Upper lobe of left lung (tissue), 6 donors: ENCODE measurements around the gene DHODH. TPM values are rescaled to one million over a fixed set of nuclear protein-coding genes. Genes with fewer than 3 reads are reported as not detected.
"Not testable (repeated sequence)": the region's sequence is repeated elsewhere in the genome, so short reads cannot be mapped to it uniquely, and the experiment has no call there.

ENCODE experiments used
- ATAC-seq, 2 donors: fragments of 200-7000 bp; cut with Tn5 transposase; one replicate each; pipeline ENCODE4 v1.9.1; 2022; ENCODE audit warnings: mild to moderate bottlenecking in 2 of 2, moderate library complexity in 2 of 2; ENCODE audit not compliant: low FRiP score in 2 of 2
- DNase-seq, 2 donors: peaks; one replicate each; pipeline ENCODE4 v3.0.0-alpha.2; 2019 to 2020
- H3K27ac ChIP-seq, 4 donors: fragments of 200-600 bp; sonication (generic); one replicate each; pipeline ENCODE4 v1.5.1; 2016 to 2019
- H3K27me3 ChIP-seq, 4 donors: fragments of 200-600 bp; sonication (generic); one replicate each; pipeline ENCODE4 v1.5.1; 2017 to 2019
- H3K36me3 ChIP-seq, 4 donors: fragments of 200-600 bp; sonication (generic); one replicate each; pipeline ENCODE4 v1.5.1; 2016 to 2019
- H3K4me1 ChIP-seq, 4 donors: fragments of 200-600 bp; sonication (generic); one replicate each; pipeline ENCODE4 v1.5.1; 2018 to 2019
- H3K4me3 ChIP-seq, 4 donors: fragments of 200-600 bp; sonication (generic); one replicate each; pipeline ENCODE4 v1.5.1; 2017 to 2019; ENCODE audit warnings: mild to moderate bottlenecking in 2 of 4, moderate library complexity in 1 of 4
- H3K9me3 ChIP-seq, 4 donors: fragments of 200-600 bp; sonication (generic); one replicate each; pipeline ENCODE4 v1.5.1; 2018 to 2019
- CTCF ChIP-seq, 6 experiments: fragments of 450-650 bp in 4 of 6; fragments of 200-600 bp in 2 of 6; sonication (generic) in 2 of 6; IDR thresholded peaks; one replicate each; pipeline ENCODE4 v1.5.1; 2016 to 2019; ENCODE audit warnings: antibody characterized with exemption in 6 of 6
- EP300 ChIP-seq, 4 donors: sonication (generic); formaldehyde crosslinking; IDR thresholded peaks; one replicate each; pipeline ENCODE4 v1.5.1; 2017; ENCODE audit warnings: antibody characterized with exemption in 4 of 4, control low read depth in 2 of 4
- POLR2A ChIP-seq, 4 donors: fragments of 450-650 bp; IDR thresholded peaks; one replicate each; pipeline ENCODE4 v1.5.1; 2016 to 2017; ENCODE audit warnings: antibody characterized with exemption in 4 of 4, mild to moderate bottlenecking in 2 of 4
- POLR2AphosphoS5 ChIP-seq, 2 donors: sonication (generic); formaldehyde crosslinking; IDR thresholded peaks; one replicate each; pipeline ENCODE4 v1.5.1; 2017; ENCODE audit warnings: antibody characterized with exemption in 2 of 2
- WGBS, 2 donors: methylation state at CpG; one replicate each; pipeline ENCODE4 v1.1.5; 2017 to 2018; 5-methylcytosine and 5-hydroxymethylcytosine counted together
- total RNA-seq, 6 donors: library from RNA; depleted of rRNA in 4 of 6; stranded (reverse); fragments of >200 nt in 4 of 6; gene quantifications; one replicate each; pipeline versions ENCODE4 v1.1.0 to v1.2.1, GENCODE V29; 2016 to 2021
- donor health status: DM: no; HTN: no; CAD: no; lungs with moderate emphysema.
- donor health status: DM: no; HTN: yes; CAD: no; lungs with severe emphysema.

DHODH gene
- total RNA-seq, 6 donors from 2014 or later: 5.8 to 13.2 (median 7.8) TPM

- Histone ChIP-seq H3K27ac (no peak overlapping the region), H3K4me1 (no peaks in the 10 kb centered on the region), H3K27me3 (no peaks in the 10 kb centered on the region), H3K4me3 (no peak overlapping the region), H3K36me3 (no peaks in the 10 kb centered on the region), H3K9me3 (no peaks in the 10 kb centered on the region)
- 72 to 73% methylated on average over 7 of the region's 7 CpGs for WGBS, 2 donors
- ATAC-seq (no peak), DNase-seq (no peak)
- TF ChIP-seq POLR2A (IDR thresholded peaks at IDR 0.05) (no peak), EP300 (IDR thresholded peaks at IDR 0.05) (no peak), CTCF (IDR thresholded peaks at IDR 0.05) (no peak)
Observed at GRCh38 chr16:72001180-72001874, 7.2 kb upstream of the DHODH start.

- Histone ChIP-seq H3K4me1 (no peaks in the 10 kb centered on the region), H3K36me3 (no peaks in the 10 kb centered on the region), H3K27me3 (no peaks in the 10 kb centered on the region), H3K27ac (no peak overlapping the region), H3K9me3 (no peaks in the 10 kb centered on the region), H3K4me3 (no peak overlapping the region)
- TF ChIP-seq POLR2AphosphoS5 (IDR thresholded peaks at IDR 0.05): no peak
- no peak for TF ChIP-seq POLR2A (IDR thresholded peaks at IDR 0.05)
- TF ChIP-seq CTCF (IDR thresholded peaks at IDR 0.05): no peak
- TF ChIP-seq EP300 (IDR thresholded peaks at IDR 0.05): no peak
- ATAC-seq: no peak
- WGBS, 2 donors: 76 to 78% methylated on average over 1 of the region's 1 CpG
- DNase-seq: no peak
Observed at GRCh38 chr16:72002619-72003018, 5.9 kb upstream of the DHODH start.

GRCh38 chr16:72008065-72008423, 500 bp upstream of the DHODH start:
- not testable (repeated sequence) for DNase-seq, ATAC-seq, H3K9me3 ChIP-seq, H3K27me3 ChIP-seq, H3K36me3 ChIP-seq, H3K27ac ChIP-seq
- Histone ChIP-seq H3K4me3 (peak overlapping the region in 3 of 4 donors; percentile 82 to 100 (median 98)), H3K4me1 (peaks cover 4 to 12% (median 8%) of the 10 kb centered on the region in 4 donors)
- WGBS, 2 donors: 79% methylated on average over 9 of the region's 9 CpGs

- Histone ChIP-seq H3K4me3 (no peak overlapping the region), H3K9me3 (no peaks in the 10 kb centered on the region), H3K27me3 (no peaks in the 10 kb centered on the region), H3K4me1 (peaks cover 10 to 28% (median 19%) of the 10 kb centered on the region in 4 donors), H3K27ac (no peak overlapping the region), H3K36me3 (peaks cover 0 to 8% (median 0%) of the 10 kb centered on the region in 4 donors)
- no peak for DNase-seq
- no peak for TF ChIP-seq CTCF (IDR thresholded peaks at IDR 0.05)
- TF ChIP-seq POLR2AphosphoS5 (IDR thresholded peaks at IDR 0.05): no peak
- no peak for TF ChIP-seq POLR2A (IDR thresholded peaks at IDR 0.05)
- TF ChIP-seq EP300 (IDR thresholded peaks at IDR 0.05): no peak
- WGBS, 2 donors: 96 to 97% methylated on average over 10 of the region's 10 CpGs
- no peak for ATAC-seq
Observed at GRCh38 chr16:72009779-72010178, 1.2 kb downstream of the DHODH start.

GRCh38 chr16:72012607-72013006, 4.1 kb downstream of the DHODH start:
- Histone ChIP-seq H3K27ac (peak overlapping the region in 2 of 4 donors; percentile 58 to 79), H3K9me3 (no peaks in the 10 kb centered on the region), H3K36me3 (peaks cover 0 to 13% (median 0%) of the 10 kb centered on the region in 4 donors), H3K4me1 (peaks cover 19 to 54% (median 34%) of the 10 kb centered on the region in 4 donors), H3K4me3 (no peak overlapping the region), H3K27me3 (no peaks in the 10 kb centered on the region)
- ATAC-seq (no peak), DNase-seq (no peak)
- TF ChIP-seq POLR2A (IDR thresholded peaks at IDR 0.05) (no peak), POLR2AphosphoS5 (IDR thresholded peaks at IDR 0.05) (no peak), EP300 (IDR thresholded peaks at IDR 0.05) (no peak), CTCF (IDR thresholded peaks at IDR 0.05) (no peak)
- WGBS, 2 donors: 78 to 81% methylated on average over 6 to 9 of the region's 9 CpGs
